GM12801 (cell line): ENCODE data around the gene ADAD1.

Experiments used
- TF ChIP-seq, protein P1 (sequence below): IDR thresholded peaks from one replicate; pipeline ENCODE4 v1.5.1; 2011; ENCODE audit warnings: control low read depth; ENCODE audit not compliant: insufficient read length; ENCODE audit errors: extremely low read depth

The ADAD1 gene

DNA sequence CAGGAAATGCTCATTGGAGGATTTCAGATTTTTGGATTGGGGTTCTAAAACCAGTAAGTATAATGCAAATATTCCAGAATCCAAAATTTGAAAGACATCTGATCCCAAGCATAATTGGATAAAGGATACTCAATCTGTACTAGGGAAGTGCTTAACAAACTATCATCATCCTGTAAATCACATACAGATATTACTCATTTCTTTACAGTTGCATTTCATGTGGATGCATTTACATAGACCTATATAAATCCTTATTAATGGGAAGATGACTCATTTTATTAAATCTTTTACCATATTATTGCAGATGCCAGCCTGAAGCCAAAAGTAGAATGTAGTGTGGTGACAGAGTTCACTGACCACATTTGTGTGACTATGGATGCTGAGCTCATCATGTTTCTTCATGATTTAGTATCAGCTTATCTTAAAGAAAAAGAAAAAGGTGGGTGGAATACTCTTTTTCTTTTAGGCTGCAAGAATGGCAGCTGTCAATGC lies 22.4 kb upstream of the ADAD1 start:
- TF ChIP-seq, protein P1, sequence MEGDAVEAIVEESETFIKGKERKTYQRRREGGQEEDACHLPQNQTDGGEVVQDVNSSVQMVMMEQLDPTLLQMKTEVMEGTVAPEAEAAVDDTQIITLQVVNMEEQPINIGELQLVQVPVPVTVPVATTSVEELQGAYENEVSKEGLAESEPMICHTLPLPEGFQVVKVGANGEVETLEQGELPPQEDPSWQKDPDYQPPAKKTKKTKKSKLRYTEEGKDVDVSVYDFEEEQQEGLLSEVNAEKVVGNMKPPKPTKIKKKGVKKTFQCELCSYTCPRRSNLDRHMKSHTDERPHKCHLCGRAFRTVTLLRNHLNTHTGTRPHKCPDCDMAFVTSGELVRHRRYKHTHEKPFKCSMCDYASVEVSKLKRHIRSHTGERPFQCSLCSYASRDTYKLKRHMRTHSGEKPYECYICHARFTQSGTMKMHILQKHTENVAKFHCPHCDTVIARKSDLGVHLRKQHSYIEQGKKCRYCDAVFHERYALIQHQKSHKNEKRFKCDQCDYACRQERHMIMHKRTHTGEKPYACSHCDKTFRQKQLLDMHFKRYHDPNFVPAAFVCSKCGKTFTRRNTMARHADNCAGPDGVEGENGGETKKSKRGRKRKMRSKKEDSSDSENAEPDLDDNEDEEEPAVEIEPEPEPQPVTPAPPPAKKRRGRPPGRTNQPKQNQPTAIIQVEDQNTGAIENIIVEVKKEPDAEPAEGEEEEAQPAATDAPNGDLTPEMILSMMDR, result no peak

DNA sequence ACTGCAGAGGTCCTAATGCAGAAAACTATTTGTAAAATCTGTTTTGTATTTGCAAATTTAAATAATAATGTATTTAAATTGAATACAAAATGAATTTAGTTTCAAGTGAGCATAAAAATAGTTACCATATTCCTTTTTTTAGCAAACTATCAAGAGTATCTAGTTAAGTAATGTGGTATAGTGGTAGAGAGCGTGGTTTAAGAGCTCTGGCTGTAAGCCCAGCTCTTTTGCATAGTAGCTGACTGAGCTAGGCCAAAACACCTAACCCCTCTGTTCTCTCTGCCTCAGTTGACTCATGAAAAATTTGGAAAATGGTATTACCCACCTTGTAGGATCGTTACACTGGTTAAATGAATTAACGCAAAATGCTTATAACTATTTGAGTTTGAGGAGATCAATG lies 18.1 kb upstream of the ADAD1 start:
- TF ChIP-seq, protein P1, result no peak

DNA sequence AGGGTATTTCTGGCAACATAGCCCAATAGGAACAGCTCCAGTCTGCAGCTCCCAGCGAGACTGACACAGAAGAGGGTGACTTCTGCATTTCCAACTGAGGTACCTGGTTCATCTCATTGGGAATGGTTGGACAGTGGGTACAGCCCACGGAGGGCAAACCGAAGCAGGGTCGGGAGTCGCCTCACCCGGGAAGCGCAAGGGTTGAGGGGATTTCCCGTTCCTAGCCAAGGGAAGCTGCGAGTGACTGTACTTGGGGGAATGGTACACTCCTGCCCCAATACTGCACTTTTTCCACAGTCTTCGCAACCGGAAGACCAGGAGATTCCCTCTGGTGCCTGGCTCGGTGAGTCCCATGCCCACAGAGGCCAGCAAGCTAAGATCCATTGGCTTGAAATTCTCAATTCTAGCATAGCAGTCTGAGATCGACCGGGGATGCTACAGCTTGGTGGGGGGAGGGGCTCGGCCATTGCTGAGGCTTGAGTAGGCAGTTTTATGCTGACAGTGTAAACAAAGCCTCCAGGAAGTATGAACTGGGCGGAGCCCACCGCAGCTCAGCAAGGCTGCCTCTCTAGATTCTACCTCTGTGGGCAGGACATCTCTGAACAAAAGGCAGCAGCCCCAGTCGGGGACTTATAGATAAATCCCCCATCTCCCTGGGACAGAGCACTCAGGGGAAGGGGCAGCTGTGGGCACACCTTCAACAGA lies 14.0 kb upstream of the ADAD1 start:
- TF ChIP-seq, protein P1, result no peak

DNA sequence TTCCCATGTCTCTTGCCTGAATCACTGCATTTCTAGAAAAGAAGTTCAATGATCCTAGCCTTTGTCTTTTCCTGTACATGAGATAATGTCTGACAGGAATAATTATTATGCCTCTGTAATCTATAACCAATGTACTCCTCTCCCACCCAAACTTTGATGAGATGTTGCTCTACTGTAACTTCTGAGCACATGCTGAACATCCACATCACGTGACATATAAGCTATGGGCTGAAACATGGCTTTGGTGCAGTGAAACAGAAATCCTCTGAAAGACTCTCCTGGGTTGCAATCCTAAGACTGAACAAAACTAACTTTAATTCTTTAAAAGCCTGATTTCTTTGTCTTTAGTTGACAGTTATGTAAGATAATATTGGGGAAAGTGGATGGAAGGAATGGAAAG lies 1.5 kb upstream of the ADAD1 start:
- TF ChIP-seq, protein P1, result no peak

DNA sequence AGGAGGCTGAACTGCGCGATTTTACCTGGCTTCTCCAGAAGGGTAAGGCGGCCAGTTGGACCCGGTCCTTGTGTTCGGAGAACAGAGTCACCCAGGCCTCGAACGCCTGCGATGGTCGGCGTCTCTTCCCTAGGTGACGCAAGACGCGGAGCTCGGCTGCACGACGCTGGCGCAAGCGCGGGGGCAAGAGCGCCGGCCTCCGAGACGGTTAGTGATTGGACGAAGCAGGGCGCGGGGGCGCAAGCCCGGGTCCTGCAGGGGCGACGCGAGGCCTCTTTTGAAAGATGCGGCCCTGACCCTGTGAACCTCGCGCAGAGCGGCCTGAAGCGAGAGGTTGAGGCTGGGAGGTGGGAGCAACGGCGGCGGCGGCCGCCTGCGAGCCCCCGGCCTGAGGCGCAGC lies 428 bp downstream of the ADAD1 start:
- TF ChIP-seq, protein P1, result no peak

DNA sequence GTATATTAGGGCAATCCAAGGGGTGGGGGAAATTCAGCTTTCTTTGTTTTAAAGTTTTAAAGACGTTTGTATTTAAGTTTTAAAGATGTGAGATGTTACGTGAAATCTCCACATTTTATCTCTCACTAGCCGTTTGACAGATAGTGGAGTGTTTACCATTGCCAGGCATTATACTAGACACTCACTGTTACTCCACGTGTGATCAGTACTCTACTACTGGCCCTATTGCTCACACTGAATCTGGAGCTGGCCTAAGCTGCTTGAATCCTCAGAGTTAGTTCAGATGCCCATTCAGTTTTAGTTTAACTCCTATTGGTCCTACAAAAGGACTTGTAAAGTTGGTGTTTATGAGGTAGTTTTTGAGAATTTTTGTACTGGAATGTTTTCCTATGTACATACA lies 4.5 kb downstream of the ADAD1 start:
- TF ChIP-seq, protein P1, result no peak

DNA sequence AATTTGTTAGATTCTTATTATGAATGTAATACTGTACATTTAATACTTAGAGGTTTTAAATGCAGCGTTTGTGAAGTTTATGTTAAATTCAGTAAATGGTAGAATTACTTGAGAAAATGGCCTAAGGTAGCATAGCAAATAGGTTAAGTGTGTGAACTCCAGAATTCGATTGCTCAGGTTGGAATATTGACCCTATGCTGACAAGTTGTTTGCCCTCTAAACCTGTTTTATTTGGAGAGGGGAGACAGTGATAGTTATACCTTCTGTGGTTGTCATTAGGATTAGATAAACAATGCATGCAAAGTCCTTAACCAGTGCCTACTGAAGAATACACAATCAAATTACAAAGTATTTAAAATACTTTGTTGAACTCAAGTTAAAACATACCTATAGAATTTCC lies 5.4 kb downstream of the ADAD1 start:
- TF ChIP-seq, protein P1, result no peak
